ENCODE results near the gene CACNA1I. TPM values are rescaled to one million over a fixed set of nuclear protein-coding genes. Genes with fewer than 3 reads are reported as not detected.

Gene CACNA1I
- total RNA-seq, 1 experiment from 2014 or later, result not detected

DNA sequence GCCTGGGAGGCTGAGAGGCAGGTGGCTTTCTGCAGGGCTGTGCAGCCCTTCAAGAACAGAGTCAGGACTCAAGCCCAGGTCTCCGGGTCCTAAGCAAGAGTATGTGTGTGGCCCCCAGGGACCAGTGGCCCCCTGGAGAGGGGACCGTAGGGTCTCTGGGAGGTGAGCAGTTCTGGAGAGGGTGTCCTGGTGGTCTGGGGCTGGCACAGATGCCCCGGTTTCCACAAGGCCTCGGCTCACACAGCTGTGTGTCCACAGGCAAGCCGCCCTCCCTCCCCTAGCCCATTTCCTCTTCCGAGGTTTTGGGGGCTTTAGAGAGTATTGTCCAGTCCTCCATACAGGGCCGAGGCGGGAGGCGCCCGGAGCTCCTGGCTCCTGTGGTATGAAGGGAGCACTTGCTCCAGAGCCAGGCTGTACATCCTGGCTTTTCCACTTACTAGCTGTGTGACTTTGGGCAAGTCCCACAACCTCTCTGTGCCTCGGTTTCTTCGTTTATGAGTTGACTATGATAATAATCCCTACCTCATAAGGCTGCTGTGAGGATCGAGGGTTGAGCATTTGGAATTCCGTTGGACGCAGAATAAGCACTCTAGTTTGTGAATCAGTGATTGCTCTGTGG lies 34.6 kb upstream of the CACNA1I start:
- no peak for DNase-seq (ENCODE audit: low read depth)

DNA sequence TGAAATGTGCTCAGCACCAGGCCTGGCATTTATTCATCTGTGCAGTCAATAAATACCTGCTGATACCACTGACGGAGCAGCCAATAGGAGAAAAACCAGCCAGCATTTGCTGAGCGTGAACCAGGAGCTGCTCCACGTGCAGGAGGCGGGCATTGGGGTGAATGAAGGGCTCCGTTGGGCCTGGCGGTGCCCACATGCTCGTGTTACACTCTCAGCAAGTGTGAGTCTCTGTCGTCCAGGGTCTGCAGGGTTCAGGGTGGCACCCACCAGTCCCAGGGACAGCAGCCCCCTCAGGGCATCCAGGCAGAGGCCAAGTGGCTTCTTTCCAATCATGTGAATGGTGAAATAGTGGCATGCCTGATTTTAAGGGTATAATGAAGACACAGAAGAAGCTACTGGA lies 33.8 kb upstream of the CACNA1I start:
- DNase-seq (ENCODE audit: low read depth), result no peak

DNA sequence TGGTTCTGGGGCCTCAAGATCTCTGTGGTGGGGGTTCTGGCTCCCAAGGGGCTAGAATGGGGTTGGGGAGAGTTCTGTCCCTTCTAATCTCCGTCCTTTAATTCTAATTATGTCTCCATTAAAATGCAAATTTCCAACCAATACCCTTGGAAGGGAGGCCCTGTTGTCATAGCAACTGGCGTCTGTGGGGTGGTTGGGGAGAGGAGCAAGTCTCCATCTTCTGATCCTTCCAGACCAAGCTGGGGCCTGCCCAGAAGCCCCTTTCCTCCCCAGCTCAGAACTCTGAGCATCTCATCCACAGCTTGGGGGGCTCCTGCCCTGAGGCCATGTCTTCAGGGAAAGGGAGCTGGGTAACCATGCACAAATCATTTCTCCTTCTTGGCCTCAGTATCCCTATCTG lies 32.6 kb upstream of the CACNA1I start:
- DNase-seq (ENCODE audit: low read depth), result no peak

DNA sequence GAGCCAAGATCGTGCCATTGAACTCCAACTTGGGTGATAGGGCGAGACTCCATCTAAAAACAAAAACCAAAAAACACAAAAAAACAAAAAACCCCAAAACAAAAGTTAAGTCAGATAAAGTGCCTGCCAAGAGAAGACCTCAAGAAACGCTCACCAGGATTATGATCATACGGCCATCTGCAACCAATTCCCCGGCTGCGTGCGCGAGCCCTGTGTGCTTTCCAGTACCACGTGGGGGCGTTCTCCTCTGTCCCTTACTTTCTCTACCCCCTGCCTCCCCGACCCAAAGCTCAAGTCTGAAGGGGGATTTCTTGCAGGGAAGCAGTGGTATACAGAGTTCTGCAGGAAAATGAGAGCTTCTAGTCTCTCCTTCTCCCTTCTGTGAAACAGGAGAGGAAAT lies 27.5 kb upstream of the CACNA1I start:
- no peak for DNase-seq (ENCODE audit: low read depth)

DNA sequence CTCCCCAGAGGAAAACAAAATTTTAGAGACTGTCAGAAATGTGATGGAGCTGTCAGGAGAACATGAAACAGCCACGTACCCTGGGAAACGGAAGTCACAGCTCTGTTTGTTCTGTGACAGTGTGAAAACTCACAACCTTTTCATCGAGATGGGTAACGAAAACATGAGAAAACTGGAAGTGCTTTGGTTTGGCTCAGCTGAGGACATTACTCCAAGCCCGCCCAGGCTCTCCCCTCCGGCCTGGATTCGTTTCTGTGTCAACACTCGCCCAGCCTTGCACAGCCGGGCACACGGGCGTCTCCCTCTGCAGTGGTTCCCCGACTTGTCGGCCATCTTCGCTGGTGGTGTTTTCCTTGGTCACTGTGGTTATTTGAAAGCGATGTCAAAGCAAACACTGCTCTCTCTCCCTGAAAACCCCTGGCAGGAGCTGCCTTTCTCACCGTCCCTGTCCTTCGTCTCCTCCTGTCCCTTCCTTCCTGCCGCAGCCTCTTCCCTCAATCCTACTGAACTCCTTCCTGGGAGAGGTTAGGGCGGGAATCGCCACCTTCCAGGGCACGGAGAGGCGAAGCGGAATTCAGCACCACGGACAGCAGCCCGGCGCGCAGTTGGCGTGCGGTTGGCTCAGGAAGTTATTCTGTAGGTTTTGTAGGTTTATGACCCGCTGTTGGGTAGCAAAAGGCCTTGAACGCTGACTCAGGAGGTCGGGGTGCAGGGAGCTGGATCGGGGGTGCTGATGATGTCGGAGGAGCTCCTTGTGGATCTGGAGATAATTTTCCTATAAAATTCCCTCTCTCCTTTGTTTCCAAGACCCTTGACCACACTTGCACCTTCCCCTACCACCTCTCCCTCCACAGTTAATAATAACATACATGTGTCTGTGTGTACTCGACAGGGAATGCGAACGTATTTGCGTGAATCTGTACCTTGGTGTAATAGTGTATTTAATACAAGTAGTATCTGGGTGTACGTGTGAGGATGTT lies 24.9 kb upstream of the CACNA1I start:
- DNase-seq (ENCODE audit: low read depth), result no peak

DNA sequence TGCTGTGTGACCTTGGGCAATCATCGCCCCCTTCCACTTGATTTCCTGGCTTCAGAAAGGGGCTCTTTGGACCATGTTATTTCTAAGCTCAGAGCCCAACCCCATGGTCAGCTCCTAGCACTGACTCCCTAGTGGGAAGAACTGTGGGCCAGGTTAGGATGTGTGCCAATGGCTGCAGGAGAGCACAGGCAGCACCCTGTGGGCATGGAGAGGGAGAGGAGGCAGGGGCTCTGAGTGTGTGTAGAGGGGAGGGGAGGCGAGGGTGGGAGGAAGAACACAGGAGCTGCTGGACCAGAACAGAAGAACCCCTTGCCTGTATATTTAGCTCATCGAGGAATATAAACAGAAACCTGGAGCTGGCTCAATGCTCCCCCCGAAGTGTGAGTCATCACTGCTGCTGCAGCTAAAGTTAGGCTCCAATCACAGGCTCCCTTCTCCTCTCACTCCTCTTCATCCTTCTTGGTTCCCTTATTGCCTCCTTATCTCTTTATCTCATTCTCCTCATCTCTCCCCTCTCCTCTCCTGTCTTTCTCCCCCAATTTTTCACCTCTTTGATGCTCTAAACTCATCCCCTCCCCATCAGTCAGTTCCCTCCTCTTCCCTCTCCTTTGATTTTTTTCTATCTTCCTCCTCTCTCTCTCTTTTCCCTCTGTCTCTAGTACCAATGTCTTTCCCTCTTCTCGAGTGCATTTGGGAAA lies 23.5 kb upstream of the CACNA1I start:
- no peak for DNase-seq (ENCODE audit: low read depth)

DNA sequence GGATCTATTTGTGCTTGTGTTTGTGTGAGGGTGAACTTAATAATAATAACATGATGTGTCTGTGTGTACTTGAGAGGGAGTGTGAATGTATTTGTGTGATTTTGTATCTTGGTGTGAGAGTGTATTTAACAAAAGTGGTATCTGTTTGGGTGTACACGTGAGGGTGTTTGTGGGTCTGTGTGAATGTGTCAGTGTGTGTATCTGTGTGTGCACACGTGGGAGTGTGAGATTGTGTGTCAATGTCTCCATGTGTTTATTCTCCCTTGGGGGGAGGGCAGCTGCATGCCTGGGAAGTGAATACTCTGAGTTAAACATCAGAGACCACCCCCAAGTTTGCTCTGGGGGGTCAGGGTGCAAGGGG lies 23.0 kb upstream of the CACNA1I start:
- DNase-seq (ENCODE audit: low read depth), result no peak

DNA sequence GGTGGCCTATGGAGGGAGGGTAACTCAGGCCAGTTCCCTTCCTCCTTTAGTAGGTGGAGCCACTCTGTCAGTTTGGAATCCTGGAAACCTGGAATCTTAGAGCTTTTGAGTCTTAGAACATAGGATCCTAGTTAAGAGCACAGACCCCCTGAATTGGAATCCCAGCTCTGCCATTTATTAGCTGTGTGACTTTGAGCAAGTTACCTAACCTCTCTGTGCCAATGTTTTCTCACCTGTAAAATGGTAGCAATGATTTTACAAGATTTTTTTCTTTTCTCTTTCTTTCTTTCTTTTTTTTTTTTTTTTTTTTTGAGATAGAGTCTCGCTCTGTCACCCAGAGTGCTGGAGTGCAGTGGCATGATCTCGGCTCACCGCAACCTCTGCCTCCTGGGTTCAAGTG lies 17.1 kb upstream of the CACNA1I start:
- DNase-seq (ENCODE audit: low read depth), result no peak

DNA sequence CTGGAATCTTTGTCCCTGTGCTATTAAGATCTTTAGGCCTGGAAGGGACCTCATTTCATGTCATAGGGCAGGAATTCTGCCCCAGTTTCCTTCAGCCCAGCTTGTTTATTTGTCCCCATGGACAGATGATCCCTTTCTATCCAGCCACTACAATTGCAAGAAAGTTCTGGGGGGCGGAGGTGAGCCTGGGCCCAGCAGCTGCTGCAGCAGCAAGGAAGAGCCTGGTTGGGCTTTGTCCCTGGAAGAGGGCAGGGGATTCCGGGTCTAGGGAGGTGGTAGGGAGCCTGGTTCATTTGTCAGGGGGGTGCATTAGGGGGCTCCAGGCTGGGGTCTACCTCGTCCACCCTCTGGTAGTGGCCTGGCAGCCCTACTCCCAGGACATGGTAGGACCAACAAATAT lies 16.4 kb upstream of the CACNA1I start:
- no peak for DNase-seq (ENCODE audit: low read depth)

DNA sequence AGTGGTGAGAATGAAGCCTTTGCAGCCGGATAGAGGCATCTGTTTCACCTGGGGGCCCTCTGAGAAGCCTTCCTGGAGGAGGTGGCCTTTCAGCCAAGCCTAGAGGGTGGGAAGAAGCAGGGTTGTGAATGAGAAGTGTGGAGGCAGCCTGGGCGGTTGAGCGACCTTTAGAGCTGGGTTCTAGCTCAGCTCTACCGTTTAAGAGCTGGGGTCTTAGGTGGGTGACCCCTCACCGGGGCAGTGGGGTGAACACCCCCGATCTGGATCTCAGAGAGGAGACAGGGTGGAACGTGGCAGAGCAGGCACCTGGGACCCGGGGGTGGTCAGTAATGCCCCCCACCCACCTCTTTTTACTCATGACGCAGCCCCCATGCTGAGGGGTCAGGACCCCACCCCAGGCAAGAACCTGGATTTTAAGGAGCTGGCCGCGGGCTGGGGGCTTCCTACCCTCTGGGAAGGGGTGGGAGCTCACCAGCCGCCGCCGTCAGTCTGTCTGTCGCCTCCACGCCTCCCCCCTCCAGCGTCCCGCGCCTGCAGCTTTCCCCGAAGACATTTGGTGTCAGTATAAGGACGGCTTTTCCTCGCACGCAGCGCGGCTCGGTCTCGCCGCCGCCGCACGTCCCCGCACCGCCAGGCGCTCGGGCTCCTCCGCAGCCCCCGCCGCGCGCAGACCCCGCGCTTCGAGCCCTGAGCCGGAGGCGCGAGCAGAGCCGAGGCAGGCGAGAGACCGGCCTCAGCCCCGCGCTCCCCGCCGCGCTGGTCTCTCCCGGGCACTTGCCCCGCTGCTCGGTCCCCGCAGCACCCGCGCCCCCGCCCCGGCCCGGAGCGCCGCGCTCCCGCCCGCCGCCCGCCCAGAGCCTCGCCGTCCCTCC lies 13.3 kb upstream of the CACNA1I start:
- DNase-seq (ENCODE audit: low read depth), result no peak

DNA sequence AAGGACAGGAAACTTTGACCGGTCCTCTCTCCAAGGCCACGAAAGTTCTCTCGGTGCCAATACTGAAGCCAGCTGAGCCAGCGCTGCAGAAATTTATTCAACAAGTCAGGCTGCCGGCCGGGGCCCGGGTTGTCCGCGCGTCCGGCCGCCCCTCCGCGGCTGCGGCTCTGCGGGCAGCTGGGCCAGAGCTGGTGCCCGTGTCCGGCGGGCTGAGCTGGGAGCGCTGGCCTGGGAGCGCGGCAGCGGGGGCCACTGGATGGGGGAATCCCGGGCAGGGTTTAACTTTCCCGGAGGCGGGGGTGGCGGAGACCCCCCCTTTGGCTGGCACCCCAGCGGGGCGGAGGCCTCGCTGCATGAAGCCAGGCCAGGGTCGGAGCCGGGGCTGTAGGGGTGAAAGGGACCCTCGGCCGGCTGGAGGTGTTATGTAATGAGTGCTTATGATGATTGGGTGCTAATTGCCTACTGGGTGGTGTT lies 12.3 kb upstream of the CACNA1I start:
- DNase-seq (ENCODE audit: low read depth), result no peak

DNA sequence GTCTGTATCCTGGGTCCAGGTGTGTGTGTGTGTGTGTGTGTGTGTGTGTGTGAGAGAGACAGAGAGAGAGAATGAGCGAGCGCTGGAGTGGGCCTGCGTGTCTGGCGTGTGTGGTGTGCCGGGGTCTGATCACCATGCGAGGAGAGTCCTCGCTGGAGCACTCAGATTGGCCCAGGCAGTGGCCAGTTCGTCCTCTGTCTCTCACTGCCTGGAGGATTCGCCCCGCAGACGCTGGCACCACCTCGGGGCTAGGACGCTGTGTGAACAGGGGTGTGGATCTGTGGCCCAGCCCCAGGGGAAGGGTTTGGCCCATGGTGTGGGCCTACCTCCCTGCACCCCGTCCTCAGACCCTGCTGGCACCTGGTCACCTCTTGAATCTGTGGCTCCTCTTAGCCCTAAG lies 11.6 kb upstream of the CACNA1I start:
- no peak for DNase-seq (ENCODE audit: low read depth)

DNA sequence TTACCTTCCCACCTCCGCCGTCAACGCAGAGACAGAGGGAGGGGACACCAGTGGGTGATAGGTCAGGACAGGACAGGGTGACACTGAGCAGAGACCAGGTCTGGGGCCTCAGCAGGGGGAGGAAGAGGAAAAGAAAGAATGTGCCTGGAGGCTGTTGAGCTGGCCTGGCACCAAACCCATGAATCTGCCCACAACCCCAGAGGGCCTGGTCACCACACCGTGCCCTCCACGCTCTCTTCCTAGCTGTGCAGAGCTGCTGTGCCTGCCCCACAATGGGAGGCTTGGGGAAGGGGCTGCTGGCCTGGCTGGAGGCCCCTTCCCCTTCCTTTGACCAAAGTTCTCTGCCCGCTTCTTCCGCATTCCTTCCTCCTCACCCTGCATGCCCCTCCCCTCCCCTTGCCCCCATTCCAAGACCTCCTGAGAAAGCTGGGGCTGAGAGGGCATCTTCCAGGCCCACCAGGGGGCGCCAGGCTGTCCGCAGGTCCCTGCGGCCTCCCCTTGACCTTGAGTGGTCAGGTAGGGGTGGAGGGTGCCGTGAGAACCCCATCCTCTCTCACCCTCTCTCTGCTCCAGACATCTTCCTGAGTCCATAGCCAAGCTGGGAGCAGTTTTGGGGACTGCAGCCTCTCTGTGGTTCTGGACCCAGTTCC lies 11.0 kb upstream of the CACNA1I start:
- DNase-seq (ENCODE audit: low read depth), result no peak

DNA sequence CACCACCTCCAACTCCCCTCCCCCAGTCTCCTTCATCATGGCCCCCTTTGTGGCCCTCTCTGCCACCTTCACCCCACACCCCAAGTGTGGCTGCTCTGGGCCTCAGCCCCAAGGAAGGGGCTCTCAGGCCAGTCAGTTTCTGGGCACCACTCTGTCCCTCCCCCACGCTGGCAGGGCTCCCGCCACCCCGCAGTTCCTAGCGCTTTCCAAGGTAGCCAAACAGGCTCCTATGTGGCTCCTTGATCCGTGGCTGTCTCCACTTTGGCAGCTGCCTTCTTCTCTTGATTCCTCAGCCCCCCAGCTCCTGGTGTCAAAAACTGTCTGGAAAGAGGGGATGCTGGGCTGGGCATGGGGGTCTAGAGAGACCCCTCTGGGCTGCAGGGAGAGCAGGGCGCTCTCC lies 10.4 kb upstream of the CACNA1I start:
- DNase-seq (ENCODE audit: low read depth), result no peak

DNA sequence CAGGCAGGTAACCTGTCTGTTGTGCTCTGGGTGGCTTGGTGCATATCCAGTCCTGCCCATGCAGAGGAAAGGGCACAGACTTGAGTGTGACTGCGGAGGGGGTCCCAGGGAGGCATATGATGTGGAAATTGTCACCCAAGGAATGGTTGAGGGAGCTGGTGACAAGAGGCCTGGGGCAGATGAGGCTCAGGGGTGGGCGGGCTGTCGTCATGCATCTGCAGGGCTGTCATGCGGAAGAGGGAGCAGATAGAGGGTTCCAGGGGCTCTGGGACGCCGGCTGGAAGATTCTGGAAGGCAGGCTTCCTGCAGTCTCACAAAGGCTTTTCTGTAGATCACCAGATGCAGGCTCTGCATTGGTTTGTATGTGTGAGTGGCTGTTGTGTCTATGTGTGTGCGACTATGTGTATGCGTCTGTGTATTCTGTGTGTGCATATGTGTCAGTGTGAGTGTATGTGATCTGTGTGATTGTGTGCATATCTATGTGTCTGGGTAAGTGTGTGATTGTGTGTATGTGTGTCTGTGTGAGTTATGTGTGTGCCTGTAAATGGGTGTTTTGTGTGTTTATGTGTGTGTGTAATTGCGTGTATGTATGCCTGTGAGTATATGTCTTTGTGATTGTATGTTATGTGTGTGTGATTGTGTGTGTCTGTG lies 7.6 kb upstream of the CACNA1I start:
- no peak for DNase-seq (ENCODE audit: low read depth)

DNA sequence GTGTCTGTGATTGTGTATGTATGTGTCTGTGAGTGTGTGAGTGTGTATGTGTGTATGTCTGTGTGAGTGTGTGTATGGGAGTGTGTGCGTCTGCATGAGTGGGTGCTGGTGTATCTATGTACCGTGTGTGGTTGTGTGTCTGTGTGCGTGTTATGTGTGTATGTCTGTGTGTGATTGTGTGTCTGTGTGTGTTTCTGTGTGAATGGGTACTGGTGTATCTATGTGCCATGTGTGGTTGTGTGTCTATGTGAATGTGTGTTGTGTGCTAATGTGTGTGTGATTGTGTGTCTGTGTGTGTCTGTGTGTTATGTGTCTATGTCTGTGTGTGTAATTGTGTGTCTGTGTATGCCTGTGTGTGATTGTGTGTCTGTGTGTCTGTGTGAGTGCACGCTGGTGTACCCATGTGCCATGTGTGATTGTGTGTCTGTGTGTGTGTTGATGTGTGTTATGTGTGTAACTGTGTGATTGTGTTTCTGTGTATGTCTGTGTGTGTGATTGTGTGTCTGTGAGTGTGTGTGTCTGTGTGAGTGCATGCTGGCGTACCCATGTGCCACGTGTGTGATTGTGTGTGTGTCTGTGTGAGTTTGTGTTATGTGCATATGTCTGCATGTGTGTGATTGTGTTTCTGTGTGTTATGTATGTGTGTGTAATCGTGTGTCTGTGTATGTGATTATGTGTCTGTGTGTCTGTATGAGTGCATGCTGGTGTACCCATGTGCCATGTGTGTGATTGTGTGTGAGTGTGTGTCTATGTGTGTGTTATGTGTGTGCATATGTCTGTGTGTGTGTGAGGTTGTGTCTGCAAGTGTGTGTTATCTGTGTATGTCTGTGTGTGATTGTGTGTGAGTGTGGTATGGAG lies 6.8 kb upstream of the CACNA1I start:
- no peak for DNase-seq (ENCODE audit: low read depth)

DNA sequence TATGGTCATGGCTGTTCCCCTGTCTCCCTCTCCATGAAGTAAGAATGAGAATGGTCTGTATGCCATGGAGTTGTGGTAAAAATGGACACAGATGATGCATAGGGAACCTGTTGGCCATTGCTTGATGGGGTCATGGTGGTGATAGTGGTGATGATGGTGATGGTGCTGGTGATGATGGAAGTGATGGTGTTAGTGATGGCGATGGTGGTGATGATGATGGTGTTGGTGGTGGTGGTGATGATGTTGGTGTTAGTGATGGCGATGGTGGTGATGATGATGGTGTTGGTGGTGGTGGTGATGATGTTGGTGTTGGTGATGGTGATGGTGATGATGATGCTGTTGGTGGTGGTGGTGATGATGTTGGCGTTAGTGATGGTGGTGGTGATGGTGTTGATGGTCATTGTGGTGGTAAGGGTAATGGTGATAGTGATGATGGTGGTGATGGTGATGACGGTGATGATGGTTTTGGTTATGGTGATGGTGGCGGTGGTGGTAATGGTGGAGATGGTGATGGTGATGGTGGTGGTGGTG lies 5.1 kb upstream of the CACNA1I start:
- DNase-seq (ENCODE audit: low read depth), result no peak

DNA sequence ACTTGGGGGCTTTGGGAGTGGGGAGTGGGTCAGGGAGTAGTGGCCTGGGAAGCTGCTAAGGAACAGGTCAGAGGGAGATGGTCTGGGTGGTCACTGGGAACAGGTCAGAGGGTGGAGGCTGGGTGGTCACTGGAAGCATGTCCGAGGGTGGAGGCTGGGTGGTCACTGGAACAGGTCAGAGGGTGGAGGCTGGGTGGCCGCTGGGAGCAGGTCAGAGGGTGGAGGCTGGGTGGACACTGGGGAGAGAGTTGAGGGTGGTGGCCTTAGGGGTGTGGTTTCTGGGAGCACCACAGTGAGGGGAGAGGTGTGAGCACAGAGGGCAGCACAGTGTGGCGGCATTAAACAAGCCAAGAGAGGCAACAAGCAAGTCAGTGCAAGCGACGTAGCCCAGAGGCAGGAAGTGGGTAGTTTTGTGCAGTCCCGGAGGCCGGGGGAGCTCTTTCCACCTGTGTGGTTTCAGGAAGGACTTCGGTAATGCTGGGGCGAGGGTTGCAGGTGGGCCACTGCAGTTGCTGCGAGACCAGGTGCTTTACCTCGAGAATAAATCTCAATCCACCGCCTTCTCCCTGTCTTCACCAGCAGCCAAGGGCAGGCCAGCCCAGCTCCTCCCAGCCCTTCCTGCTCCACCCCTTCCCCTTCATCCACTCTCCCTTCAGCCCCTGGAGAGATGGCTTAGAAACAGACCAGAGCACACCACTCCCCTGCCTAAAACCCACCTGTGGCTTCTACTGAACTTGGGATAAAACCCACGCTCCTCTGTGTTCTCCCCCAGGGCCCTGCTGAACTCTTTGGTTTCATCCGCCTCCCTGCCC lies 3.2 kb upstream of the CACNA1I start:
- no peak for DNase-seq (ENCODE audit: low read depth)

Measured in LHCN-M2 (cell line).